Left colon (tissue), 2 donors: Measurements from ENCODE around the gene GALC. TPM values are rescaled to one million over a fixed set of nuclear protein-coding genes. Genes with fewer than 3 reads are reported as not detected.
"Not testable (repeated sequence)": the region's sequence is repeated elsewhere in the genome, so short reads cannot be mapped to it uniquely, and the experiment has no call there.

Experiments used
- ATAC-seq: fragments of 200-7000 bp; cut with Tn5 transposase; one replicate; pipeline ENCODE4 v1.9.1; 2020; ENCODE audit warnings: mild to moderate bottlenecking, moderate library complexity
- DNase-seq, 2 donors: peaks; one replicate each; pipeline ENCODE4 v3.0.0-alpha.2; 2020
- intact Hi-C, 2 donors: fragments of 100-400 bp; cut with DNase I in 1 of 2; cut with micrococcal nuclease in 1 of 2; formaldehyde crosslinking; loops; one replicate each; pipeline versions ENCODE4 v1.11.2 to v1.14.0; 2022; cut with DNase I, micrococcal nuclease
- long read RNA-seq: library from polyadenylated mRNA; unstranded; transcript quantifications from one replicate; pipeline ENCODE4 v2.0.0, GENCODE V29; 2021
- total RNA-seq, 2 donors: library from RNA; stranded (reverse); fragmentation: NEBNext Ultra II Directional; extraction: Animal tissue kit (Norgen Biotek cat#: 25700); gene quantifications; one replicate each; pipeline ENCODE4 v1.2.1, GENCODE V29; 2021
- donor health status: DM: no; HTN: no; CAD: no.
- donor health status: DM: yes; HTN: yes; CAD: no.

GALC gene
- 10 to 100 TPM; 22.9 to 23.6 TPM for total RNA-seq
- long read RNA-seq, transcript GALC-201 (17 exons, 3,883 nt): major isoform, 38 of 54 reads
- long read RNA-seq, partial matches to known transcripts: 12 of 54 reads
- long read RNA-seq, other reads (novel, unspliced or antisense): 3 of 54 reads

DNA sequence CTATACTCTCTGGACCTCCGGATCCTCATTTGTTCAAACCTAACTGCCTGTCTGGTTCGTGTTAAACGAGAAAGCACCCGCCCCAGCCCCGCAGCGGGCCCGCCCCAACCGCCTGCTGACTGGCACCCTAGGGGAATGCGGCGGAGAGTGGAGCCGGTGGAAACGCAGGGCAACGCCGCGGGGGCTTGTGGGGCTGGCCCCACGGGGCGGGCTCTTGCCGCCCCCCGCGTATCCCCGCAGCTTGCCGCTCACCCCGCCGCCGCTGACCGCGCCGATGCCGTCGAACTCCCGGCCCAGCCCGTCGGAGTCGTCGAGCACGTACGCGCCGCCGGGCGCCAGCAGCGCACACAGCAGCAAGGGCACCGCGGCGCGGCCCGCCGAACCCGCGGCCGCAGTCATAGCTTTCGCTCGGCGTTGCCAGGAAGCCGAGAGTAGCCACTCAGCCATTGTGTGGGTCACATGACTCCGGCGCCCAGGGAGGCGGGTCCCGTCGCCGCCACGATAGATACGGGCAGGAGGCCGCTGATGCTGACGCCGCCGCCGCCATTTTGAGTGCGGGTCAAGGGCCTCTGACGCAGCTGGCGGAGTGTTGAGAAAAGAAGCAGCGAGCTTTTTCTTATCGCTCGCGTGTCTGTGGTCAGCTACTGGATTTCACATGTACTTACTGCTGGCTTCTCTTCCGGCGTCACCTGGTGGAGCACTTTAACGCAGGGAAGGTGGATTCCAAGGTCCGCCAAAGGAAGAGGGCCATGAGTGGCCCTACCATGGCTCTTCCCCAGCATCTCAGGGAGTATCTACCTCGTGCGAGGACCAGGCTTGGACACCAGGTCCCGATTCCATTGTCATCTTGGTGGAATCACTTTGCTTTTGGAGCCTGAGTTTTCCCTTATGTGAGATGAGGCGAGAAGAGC is at the start of gene GALC:
Gene GALC (minus strand): TSS at position 465 of the 911 bp plus-strand sequence. CDS start 18 bp downstream, at position 447.
- ATAC-seq (peak; percentile 90), DNase-seq (peak; percentile 95 to 97)
- intact Hi-C loops: no loop called here

DNA sequence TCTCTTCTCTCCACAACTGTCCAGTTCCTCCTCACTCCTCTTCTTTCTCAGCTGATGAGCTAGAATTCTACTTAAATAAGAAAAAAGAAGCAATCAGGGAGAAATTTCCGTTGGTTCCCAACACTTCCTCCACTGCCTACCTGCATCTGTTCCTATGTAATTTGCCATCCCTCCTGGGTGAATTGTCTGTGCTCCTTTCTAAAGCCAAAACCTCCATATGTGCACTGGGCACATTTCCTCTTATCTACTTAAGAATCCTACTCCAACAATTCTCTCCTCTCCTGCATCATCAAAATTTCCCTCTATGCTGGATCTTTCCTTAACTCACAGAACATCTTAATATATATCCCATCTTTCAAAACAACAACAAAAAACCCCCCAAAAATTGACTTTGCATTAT is 47.2 kb upstream of the GALC start:
- intact Hi-C loops: no loop called here
- ATAC-seq: no peak

DNA sequence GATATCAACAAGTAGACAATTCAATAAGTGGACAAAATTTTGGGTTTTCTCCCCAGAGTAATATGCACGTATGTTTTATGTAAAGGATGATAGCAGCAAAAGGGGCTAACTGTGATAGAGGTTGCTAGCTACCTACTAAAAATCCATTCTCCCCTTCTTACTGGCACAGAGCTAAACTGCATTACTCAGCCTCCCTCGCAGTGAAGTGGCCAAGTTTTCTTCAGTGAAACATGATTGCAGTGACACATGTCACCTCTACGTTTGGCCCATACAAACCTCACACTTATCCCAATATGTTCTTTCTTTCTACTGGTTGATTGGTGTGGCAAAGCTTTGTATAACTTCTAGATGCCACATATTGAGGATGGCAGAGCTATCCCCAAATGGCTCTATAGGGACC is 46.2 kb upstream of the GALC start:
- DNase-seq: no peak
- intact Hi-C loops: no loop called here
- no peak for ATAC-seq

More for the DNA sequence above, 47.2 kb upstream of the GALC start:
- DNase-seq: no peak

DNA sequence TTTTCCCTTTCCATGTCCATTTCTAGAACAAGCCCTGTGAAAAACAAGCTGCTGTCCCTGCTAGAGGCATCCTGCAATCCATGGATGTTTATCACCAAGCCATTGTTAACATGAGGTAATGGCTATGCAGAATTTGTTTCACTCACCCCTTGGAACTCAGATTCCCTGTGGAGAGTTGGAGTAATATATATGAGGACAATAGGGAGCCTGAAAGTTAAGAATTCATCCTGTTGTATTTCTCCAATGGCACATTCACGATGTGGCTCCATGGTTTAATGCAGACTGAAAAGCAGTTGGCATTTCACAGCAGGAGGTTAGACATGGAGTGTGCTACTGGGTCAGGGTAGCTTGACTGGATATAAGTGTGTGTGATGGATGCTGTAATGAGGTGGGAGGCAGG is 44.3 kb upstream of the GALC start:
- intact Hi-C loops: no loop called here
- no peak for DNase-seq

DNA sequence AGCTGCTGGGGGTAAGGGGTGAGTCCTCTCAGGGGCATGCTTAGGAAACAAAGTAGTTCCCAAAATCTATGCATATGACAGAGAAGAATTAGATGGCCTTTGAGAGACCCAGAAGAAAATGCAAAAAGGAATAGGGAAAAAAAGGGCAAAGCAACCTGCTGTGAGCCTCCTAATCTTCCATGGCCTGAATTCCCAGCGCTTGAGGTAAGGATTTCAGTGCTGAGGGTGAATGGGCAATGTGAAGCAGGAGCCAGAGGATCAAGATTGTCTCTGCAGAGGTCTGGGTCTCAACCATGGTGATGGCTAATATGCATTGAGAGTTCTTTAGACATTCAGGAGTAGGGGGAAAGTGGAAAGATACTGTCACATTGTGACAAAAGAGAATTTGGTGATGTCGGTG is 43.4 kb upstream of the GALC start:
- intact Hi-C loops: no loop called here
- ATAC-seq (no peak), DNase-seq (no peak)

More for the DNA sequence above, 44.3 kb upstream of the GALC start:
- ATAC-seq: no peak

DNA sequence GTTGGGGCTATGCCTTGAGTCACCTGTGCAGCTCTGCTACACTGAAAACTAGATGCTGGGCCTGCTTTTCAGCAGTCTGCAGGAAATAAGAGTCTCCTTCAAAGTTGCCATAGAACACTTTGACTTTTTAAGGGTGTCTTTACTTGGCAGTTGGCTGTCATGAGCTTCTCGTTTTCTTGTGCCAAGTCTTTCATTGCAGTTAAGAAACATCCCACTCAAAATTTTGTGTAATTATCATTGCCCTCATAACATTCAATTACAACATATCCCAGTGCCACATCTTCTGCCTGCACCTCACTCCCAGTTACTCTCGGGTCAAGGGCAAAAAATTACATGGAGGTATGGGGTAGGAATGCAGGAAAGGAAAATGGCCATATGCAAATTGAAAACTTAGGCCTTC is 41.1 kb upstream of the GALC start:
- intact Hi-C loops: no loop called here
- ATAC-seq: no peak
- no peak for DNase-seq

DNA sequence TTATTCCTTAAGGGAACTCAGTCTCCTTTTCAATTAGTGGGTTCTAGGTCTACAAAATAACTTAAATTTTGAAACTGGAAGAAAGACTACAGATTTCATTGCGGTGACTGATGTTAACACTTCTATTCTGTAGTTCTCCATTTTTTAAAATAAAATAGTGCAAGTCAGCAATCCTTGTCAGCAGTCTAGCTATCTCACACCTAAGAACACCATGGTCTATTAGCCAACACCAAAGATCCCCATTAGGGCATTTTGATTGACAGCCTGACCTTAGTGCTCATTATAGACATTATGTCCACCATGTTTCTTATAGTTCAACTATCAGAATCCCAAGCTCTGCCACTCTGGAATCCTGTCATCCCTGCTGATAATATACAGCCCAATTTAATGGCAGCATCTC is 39.4 kb upstream of the GALC start:
- DNase-seq (no peak), ATAC-seq (no peak)
- intact Hi-C loops: no loop called here

DNA sequence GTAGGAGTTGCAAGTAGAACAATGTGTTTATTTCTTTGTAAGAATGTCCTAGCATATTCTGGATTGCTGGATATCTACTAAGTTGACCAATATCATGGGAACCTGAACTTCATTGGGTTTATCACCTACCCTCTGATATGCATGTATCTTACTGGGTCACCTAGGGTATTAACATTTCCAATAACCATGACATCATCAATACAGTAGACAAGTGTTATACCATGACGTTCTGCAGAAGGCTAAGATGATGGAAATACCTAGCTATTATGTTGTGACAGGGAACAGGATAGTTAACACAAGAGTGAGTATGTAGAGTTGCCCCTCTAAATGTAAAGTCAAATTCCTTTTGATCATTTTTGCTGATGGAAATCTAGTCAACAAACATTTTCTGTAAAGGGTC is 37.9 kb upstream of the GALC start:
- DNase-seq (no peak), ATAC-seq (no peak)
- intact Hi-C loops: no loop called here

DNA sequence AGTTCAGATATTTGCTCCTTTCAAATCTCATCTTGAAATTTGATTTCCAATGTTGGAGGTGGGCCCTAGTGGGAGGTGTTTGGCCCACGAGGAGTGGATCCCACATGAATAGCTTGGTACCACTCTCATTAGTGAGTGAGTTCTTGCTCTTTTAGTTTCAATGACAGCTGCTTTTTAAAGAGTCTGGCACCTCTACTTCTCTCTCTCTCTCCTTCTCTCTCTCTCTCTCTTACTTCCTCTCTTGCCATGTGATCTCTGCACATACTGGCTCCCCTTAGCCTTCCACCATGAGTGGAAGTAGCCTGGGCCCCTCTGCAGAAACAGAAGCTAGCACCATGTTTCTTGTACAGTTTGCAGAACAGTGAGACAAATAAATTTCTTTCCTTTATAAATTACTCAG is 37.1 kb upstream of the GALC start:
- DNase-seq (no peak), ATAC-seq (no peak)
- intact Hi-C loops: no loop called here

DNA sequence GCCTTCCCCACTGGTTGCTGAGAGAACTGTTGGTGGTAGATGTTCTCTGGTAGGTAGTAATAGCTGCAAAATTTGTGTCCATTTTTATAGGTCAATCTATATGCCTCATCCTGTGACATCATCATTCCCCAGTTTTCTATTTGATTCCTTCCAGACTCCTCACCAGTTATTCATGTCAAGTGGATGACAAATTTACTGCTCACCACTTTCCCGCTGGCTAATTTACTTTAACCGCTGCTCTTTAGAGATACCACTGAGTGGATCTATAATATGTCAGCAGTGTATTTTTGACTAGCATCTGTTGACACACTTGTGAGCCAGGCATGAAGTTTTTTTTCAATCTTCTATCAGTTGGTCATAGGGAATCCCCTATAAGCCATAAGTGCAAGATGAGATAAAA is 36.5 kb upstream of the GALC start:
- ATAC-seq: no peak
- intact Hi-C loops: no loop called here
- DNase-seq: no peak

DNA sequence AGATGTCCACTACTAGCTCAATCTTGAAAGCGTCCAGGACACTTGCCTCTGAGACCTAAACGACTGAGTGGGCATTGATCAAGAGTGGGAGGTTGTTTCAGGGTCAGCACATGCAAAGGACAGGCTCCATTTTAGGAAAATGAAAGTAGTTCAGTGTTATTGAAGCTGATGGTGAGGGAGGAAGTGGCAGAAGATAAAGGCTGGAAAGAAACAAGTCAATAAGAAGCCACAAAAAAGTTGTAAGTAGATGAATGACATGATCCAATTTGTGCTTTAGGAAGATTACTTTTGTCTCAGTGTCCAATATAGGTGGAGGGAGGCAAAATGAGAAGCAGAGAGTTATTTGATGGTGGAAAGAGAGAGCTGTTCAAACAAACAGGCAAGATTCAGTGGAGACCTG is 33.9 kb upstream of the GALC start:
- ATAC-seq (no peak), DNase-seq (no peak)
- intact Hi-C loops: no loop called here

DNA sequence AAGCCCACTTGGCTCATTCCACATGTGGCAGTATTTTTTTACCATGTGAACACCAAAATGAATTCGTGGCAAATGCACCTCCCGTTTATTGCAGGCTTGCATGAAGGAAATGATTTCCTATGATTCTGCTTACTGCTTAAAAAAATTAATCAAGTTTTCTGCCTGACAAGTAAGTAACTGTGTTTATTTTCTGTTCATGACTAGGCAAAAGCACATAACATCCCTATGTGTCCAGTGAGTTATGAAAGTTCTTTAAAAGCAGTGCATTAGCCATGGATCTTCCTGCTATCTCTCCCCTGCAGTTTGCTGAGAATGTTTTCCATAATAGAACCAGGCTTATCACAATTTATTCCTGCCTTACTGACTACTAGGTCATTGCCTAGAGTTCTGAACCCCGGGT is 32.3 kb upstream of the GALC start:
- intact Hi-C loops: no loop called here
- no peak for DNase-seq
- no peak for ATAC-seq

DNA sequence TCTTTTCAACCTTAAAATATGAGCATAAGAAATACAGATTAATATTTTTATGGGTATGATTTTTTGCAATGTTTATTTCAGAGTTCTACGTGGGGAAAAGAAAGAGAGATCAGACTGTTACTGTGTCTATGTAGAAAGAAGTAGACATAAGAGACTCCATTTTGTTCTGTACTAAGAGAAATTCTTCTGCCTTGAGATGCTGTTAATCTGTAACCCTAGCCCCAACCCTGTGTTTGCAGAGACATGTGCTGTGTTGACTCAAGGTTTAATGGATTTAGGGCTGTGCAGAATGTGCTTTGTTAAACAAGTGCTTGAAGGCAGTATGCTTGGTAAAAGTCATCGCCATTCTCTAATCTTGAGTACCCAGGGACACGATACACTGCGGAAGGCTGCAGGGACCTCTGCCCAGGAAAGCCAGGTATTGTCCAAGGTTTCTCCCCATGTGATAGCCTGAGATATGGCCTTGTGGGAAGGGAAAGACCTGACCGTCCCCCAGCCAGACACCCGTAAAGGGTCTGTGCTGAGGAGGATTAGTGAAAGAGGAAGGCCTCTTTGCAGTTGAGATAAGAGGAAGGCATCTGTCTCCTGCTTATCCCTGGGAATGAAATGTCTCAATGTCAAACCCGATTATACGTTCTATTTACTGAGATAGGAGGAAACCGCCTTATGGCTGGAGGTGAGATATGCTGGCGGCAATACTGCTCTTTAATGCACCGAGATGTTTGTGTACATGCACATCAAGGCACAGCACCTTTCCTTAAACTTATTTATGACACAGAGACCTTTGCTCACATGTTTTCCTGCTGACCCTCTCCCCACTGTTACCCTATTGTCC is 31.5 kb upstream of the GALC start:
- intact Hi-C loops, DNase-seq: not testable (repeated sequence)
- peak; percentile 56 for ATAC-seq

DNA sequence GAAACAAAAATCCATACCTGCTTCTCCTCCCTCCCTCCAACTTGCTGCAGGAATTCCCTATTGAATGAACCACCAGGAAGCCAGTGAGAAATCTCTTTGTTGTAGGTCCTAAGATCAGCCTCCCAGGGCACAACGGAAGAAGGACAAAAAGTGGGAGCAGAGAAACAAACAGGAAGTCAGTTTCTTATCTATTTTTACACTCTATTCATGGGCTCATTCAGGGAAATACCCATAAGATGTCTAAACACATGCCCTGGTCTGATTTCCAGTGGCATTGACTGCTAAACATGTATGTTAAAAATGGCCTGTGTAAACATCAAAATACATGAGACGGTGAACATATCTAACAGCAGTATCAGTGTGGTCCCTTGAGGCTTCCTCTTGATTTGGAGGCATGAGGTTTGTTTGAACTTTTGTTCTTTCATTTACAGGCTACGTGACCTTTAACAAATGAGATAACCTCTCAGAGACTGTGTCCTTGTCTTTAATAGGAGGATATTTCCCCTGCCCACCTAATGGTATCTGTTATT is 30.7 kb upstream of the GALC start:
- intact Hi-C loops: no loop called here
- DNase-seq: no peak
- ATAC-seq: peak; percentile 67

DNA sequence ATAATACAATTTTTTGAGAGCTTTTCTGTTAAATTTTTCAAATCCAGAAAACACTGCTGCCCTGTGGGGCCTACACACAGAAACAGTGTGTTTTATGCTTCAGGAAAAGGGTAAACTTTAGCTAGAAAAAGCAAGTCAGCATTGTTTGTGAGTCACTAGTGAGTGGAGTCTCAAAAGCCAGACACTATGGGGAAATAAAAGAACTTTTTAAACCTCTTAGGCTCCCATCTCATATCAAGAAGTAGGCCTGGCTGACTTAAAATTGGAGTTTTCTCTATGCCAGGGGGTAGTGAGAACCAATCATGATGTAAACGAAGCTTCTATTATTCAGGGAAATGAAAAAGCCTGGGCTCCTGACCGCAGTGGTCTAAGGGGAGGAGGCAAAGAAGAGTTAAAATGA is 24.6 kb upstream of the GALC start:
- intact Hi-C loops: no loop called here
- no peak for ATAC-seq
- no peak for DNase-seq

DNA sequence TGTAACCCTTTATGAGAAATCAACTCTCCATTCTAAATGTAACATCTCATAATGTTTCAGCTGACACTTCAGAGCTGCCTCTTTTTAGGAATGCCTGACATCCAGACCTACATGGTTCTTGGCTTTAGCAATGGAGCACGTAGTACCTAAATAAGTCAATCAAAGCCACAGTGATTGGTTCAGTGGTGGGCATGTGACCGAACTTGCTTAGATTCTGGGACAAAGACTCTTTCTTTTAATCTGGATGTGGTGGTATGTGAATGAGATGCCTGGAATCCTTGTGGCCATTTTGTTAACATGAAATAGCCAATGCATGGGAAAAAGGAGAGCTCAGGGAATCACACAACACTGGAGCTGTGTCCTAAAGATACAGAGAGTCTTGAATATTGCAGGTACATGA is 23.8 kb upstream of the GALC start:
- ATAC-seq (no peak), DNase-seq (no peak)
- intact Hi-C loops: no loop called here

DNA sequence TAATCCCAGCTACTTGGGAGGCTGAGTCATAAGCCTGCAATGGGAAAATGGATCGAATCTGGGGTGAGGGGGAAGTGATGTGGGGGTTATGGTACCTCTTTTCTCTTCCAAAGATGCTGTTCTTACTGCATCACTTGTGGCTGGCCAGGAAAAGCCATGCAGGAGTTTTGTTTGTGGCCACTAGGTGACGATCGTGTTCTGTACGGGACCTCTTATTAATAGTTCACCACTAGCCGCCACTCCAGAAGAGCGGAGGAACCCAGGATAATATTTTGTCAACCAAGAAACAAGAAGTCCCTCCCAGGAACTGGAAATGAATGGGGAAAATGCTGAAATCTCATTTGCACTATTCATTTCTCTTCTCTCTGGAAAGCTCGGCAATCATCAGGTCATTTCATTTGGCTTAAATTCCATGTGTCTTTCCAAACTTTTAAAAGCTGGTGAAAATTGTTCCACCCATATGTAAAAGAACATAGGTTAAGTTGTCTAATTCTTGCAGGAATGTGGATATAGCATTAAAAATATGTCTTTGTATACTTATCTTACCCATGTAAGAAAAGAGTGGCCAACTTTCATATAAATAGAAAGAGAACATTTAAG is 20.9 kb upstream of the GALC start:
- ATAC-seq (peak; percentile 94), DNase-seq (peak; percentile 54 to 64)
- intact Hi-C loops: no loop called here

DNA sequence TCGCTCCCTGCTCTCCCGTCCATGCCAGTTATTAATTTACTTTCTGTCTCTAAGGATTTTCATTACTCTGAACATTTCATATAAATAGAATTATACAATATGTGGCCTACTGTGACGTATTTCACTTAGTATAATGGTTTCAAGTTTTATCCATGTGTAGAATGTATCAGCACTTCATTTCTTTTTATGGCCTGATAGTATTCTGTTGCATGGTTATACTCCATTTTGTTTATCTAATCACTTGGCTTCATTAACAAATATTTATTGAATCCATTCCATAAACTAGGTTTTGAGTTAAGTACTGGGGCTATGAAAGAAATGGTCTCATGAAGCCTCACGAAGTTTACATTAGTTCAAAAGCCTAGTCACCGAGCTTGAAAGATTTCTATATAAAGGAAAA is 19.5 kb upstream of the GALC start:
- intact Hi-C loops: no loop called here
- no peak for DNase-seq
- ATAC-seq: no peak

DNA sequence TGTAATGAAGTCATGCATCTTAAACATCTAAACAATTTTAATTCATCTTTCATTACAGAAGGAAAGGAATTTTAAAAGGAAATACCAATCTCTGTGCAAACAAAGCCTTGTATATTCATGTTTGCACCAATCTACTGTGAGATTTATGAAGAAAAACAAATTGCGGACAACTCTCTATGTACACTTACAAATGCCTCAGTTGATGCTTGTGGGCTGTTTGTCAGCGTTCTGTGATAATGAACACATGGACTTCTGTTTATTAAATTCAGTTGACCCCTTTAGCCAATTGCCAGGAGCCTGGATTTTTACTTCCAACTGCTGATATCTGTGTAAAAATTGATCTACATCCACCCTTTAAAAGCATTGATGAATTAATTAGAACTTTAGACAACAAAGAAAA is 17.3 kb upstream of the GALC start:
- DNase-seq (no peak), ATAC-seq (no peak)
- intact Hi-C loops: no loop called here
